GM12873 (cell line): ENCODE data around the gene SND1.

ENCODE experiments used
- TF ChIP-seq, protein P1 (sequence below): IDR thresholded peaks from 2 replicates; pipeline ENCODE4 v1.5.1; 2012; ENCODE audit warnings: low read depth, mild to moderate bottlenecking, moderate library complexity, low read length, control low read depth; ENCODE audit not compliant: insufficient read depth; ENCODE audit errors: missing control alignments

Gene SND1

DNA sequence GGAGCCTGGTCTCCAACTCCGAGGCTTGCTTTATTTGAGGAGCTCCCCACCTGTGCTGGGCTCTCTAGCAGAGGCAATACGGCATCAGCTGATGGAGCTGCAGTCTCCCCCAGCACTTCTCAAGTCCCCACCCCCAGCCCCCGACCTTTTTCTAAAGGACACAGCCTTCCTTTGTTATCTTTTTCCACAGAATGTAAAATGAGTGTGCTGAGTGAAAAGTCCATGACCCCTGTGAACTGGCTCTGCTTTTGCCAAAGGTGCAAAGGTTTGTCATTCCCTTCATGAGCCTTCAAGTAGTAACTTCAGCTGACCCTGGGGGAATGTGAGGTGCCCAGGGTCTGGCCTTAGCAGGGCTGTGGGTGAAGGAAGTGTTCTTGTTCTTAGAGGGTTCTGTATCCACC, 353.8 kb downstream of the SND1 start:
- TF ChIP-seq, protein P1, sequence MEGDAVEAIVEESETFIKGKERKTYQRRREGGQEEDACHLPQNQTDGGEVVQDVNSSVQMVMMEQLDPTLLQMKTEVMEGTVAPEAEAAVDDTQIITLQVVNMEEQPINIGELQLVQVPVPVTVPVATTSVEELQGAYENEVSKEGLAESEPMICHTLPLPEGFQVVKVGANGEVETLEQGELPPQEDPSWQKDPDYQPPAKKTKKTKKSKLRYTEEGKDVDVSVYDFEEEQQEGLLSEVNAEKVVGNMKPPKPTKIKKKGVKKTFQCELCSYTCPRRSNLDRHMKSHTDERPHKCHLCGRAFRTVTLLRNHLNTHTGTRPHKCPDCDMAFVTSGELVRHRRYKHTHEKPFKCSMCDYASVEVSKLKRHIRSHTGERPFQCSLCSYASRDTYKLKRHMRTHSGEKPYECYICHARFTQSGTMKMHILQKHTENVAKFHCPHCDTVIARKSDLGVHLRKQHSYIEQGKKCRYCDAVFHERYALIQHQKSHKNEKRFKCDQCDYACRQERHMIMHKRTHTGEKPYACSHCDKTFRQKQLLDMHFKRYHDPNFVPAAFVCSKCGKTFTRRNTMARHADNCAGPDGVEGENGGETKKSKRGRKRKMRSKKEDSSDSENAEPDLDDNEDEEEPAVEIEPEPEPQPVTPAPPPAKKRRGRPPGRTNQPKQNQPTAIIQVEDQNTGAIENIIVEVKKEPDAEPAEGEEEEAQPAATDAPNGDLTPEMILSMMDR: no peak

DNA sequence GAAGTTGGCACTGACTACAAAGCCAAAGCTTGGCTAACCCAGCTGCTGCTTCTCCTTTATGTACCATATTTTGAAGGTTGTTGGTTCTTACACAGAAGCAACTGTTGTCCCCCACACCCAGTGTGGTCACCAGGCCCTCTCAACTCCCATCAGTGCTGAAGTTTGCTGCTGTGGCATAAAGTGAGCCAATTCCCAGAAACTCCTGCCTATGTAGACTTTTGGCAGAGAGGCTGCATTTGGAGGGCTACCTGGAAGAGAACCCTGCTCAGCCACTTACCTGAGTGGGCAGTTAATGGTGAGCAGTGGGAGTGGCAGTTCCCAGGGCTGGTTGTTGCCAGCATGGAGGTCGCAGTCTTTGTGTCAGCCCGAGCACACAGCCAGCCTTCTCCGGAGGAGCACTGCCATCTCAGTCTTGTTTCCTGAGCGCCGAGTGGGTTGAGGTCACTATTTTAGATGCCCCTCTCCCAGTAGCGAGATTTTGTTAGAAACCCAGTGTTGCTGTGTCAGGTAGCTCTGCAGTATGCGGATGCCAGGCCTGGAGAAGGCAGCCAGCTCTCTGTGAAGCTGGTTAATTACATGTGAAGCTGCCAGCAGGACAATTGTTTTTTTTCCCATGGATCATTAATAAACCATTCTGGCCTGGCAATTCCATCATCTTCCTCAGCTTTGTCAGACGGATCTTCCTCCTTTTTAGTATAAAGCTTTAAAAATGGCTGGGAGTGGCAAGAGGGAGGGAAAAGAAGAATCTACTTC, 354.7 kb downstream of the SND1 start:
- TF ChIP-seq, protein P1: no peak

DNA sequence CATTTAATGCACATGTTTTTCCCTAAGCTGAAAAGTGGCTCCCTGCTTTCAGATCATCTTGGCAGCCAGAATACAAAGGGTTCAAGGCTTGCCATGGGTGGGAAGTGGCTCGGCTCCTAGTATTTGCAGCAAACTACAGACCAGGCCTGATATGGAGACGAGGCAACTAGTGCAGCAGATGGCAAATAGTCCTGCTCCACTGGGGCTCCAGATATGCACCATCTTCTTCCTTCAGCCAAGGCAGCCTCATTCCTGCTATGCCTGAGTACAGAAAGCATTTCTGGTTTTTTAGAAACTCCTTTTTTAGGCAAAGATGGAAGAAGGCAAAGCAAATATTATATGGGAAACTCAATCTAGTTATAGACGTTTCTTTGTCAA, 355.3 kb downstream of the SND1 start:
- TF ChIP-seq, protein P1: no peak

DNA sequence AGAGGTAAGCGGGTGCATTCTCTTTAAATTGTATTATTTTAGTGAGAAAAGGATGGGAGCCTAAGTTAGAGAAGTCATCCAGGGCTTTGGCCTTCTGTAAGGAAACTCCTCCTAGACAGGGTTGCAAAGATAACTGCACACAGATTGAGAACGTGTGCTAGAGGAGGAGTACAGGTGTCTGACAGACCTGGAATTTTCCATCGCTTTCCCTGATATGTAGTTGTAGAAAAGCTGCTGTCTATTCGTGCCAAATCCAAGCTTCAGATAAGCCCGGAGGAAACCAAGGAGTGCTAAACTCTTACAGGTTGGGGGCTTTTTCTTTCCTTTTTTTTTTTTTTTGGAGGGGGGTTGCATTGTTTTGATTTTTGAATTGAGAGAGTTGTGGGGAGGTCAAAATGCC, 356.1 kb downstream of the SND1 start:
- TF ChIP-seq, protein P1: no peak

DNA sequence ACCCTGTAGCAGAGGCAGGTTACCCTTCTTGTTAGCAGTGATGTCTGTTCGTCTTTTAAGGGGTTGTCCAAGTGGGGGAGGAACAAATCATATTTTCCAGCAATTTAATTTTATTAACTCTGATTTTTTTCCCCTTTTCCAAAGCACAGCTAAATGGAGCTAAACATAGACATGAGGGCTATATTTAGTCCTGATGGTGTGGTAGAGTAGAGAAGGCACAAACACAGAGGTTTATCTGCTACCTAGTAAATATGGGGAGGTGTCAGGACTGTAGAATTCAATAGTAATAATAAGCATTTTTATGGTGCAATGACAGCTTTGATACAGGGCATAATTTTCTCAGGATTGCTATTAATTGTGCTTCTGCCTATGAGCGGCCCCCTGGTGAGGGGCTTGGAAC, 356.8 kb downstream of the SND1 start:
- TF ChIP-seq, protein P1: no peak

DNA sequence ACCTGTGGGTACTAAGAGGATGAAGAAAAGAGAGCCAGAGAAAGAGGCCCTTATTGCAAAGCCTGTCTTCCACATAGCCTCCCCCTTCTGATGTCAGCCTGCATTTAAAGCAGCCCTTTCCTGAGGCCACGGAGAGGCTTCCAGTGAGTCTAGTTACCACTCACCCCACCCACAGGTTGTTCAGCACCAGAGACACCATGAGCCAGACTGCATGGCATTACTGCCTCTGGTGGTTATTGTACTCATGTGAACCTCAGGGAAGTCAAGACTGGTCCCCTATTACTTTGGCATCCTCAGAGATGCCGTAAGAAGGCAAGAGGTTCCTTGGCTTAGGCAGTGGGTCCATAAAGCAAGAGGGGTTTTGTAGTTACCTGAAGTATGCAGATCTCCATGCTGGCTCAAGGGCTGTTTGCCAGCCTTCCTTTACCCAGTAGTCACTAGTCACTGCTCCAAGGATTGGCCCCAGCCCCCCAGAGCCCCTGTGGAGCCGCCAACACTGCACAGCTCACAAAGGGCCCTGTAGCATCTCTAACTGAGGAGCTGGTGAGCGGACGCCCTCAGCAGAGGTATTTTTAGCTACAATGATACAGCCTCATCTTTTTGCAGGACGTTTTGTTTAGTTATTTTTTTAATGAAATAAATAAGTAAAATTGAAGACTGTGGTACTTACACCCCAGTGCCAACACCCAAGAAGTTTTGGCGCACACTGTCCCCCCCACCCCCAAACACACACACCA, 358.6 kb downstream of the SND1 start:
- TF ChIP-seq, protein P1: peak; percentile 23

DNA sequence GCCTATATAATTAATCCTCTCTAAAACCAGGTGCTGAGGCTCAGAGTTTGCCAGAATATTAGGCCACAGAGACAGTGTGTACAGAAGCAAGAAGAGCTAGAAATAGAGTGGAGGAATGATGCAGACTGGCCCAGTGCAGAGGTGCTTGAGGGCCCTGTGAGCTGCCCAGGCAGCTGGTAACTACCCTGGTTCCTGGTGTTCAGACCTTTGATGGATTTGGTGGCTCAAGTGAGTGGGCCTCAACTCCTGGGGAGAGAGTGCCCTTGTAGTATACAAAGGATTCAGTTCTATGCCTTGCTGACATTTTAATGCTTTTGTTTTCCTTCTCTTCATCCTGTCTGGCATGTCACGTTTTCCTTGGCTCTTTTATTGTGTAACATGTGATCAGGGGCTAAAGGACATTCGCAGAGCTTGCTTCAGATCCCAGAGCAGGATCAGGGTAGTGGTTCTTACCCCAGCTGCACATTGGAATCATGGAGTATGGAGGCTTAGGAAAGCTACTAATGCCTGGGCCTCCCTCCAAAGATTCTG, 359.2 kb downstream of the SND1 start:
- TF ChIP-seq, protein P1: no peak
